Middle frontal gyrus (tissue), 1 donor: Measurements from ENCODE around the gene OVAAL.

Source experiments
- DNase-seq: peaks from one replicate; pipeline ENCODE4 v3.0.0-alpha.2; 2015; ENCODE audit warnings: low spot score; ENCODE audit errors: extremely low spot score

Gene OVAAL

GRCh38 chr1:180558664-180559063 is at the start of gene OVAAL:
TSS of gene OVAAL (plus strand) at chr1:180558964.
- DNase-seq, result no peak

- no peak for DNase-seq
These were observed 47.9 kb upstream of the OVAAL start for GRCh38 chr1:180510882-180511281.

GRCh38 chr1:180513531-180513930 is 45.2 kb upstream of the OVAAL start:
- DNase-seq, result no peak

- no peak for DNase-seq
These were observed 43.4 kb upstream of the OVAAL start for GRCh38 chr1:180515364-180515763.

GRCh38 chr1:180515857-180516388 is 42.8 kb upstream of the OVAAL start:
- DNase-seq, result peak; percentile 76

- DNase-seq, result no peak
These were observed 38.9 kb upstream of the OVAAL start for GRCh38 chr1:180519846-180520245.

GRCh38 chr1:180521474-180522212 is 37.1 kb upstream of the OVAAL start:
- DNase-seq, result no peak

GRCh38 chr1:180522213-180522515 is 36.6 kb upstream of the OVAAL start:
- no peak for DNase-seq

GRCh38 chr1:180524160-180524914 is 34.4 kb upstream of the OVAAL start:
- no peak for DNase-seq

- no peak for DNase-seq
These were observed 33.6 kb upstream of the OVAAL start for GRCh38 chr1:180524915-180525714.

GRCh38 chr1:180525715-180526039 is 33.1 kb upstream of the OVAAL start:
- no peak for DNase-seq

- DNase-seq, result no peak
These were observed 31.6 kb upstream of the OVAAL start for GRCh38 chr1:180527101-180527669.

GRCh38 chr1:180528868-180529470 is 29.8 kb upstream of the OVAAL start:
- DNase-seq, result no peak

- no peak for DNase-seq
These were observed 28.3 kb upstream of the OVAAL start for GRCh38 chr1:180530501-180530900.

GRCh38 chr1:180532854-180533253 is 25.9 kb upstream of the OVAAL start:
- DNase-seq, result no peak

GRCh38 chr1:180533266-180533987 is 25.3 kb upstream of the OVAAL start:
- no peak for DNase-seq

GRCh38 chr1:180534214-180534613 is 24.6 kb upstream of the OVAAL start:
- DNase-seq, result no peak

GRCh38 chr1:180535418-180535999 is 23.3 kb upstream of the OVAAL start:
- DNase-seq, result no peak

- DNase-seq, result no peak
These were observed 21.9 kb upstream of the OVAAL start for GRCh38 chr1:180536821-180537372.

GRCh38 chr1:180539136-180539535 is 19.6 kb upstream of the OVAAL start:
- no peak for DNase-seq
